Testis (tissue), 3 donors: ENCODE data around the gene SEC63. TPM values are rescaled to one million over a fixed set of nuclear protein-coding genes. Genes with fewer than 3 reads are reported as not detected.

ENCODE experiments used
- DNase-seq: peaks from one replicate; pipeline ENCODE4 v3.0.0-alpha.2; 2019
- H3K27ac ChIP-seq, 2 donors: fragments of 200-600 bp; sonication (generic); one replicate each; pipeline ENCODE4 v1.5.1; 2019
- H3K27me3 ChIP-seq: fragments of 200-600 bp; sonication (generic); one replicate; pipeline ENCODE4 v1.5.1; 2019
- H3K36me3 ChIP-seq: fragments of 200-600 bp; sonication (generic); one replicate; pipeline ENCODE4 v1.5.1; 2017; ENCODE audit warnings: low read depth; ENCODE audit errors: missing control alignments
- H3K4me1 ChIP-seq: fragments of 200-600 bp; sonication (generic); one replicate; pipeline ENCODE4 v1.5.1; 2019
- H3K4me3 ChIP-seq, 2 donors: fragments of 200-600 bp; sonication (generic); one replicate each; pipeline ENCODE4 v1.5.1; 2017 to 2019
- H3K9me3 ChIP-seq: fragments of 200-600 bp; sonication (generic); one replicate; pipeline ENCODE4 v1.5.1; 2017
- CTCF ChIP-seq, 3 experiments: fragments of 450-650 bp in 2 of 3; fragments of 200-600 bp in 1 of 3; sonication (generic) in 1 of 3; IDR thresholded peaks; one replicate each; pipeline ENCODE4 v1.5.1; 2016 to 2019; ENCODE audit warnings: antibody characterized with exemption in 3 of 3, mild to moderate bottlenecking in 2 of 3, moderate library complexity in 1 of 3
- POLR2A ChIP-seq: fragments of 450-650 bp; IDR thresholded peaks from one replicate; pipeline ENCODE4 v1.6.1; 2017; ENCODE audit warnings: antibody characterized with exemption, mild to moderate bottlenecking, moderate library complexity
- WGBS, 2 donors: methylation state at CpG; one replicate each; pipeline ENCODE4 v1.1.5; 2018; 5-methylcytosine and 5-hydroxymethylcytosine counted together
- intact Hi-C: fragments of 100-400 bp; cut with DNase I; formaldehyde crosslinking; loops from one replicate; pipeline ENCODE4 v1.15.1; 2023; ENCODE audit warnings: low total_unique reads
- polyA plus RNA-seq: library from polyadenylated mRNA; stranded (reverse); fragments of 350-450 nt; fragmentation: Illumina TruSeq; extraction: RNeasy Lipid Tissue Mini Kit (QIAGEN cat#74804); gene quantifications from one replicate; pipeline ENCODE4 v1.2.3, GENCODE V29; 2014; ENCODE audit warnings: low read depth, low replicate concordance; ENCODE audit not compliant: insufficient read depth
- total RNA-seq, 2 donors: library from RNA; depleted of rRNA; stranded (reverse); fragments of >200 nt; gene quantifications; one replicate each; pipeline ENCODE4 v1.2.3, GENCODE V29; 2016

The SEC63 gene
- total and polyA plus RNA-seq, 3 donors from 2014 or later = 53.4 to 68.1 (median 64.9) TPM

GRCh38 chr6:107973594-107973993, 15.6 kb upstream of the SEC63 start:
- Histone ChIP-seq H3K4me1 (peaks cover 18% of the 10 kb centered on the region), H3K36me3 (no peaks in the 10 kb centered on the region), H3K4me3 (no peak overlapping the region), H3K9me3 (no peaks in the 10 kb centered on the region), H3K27me3 (no peaks in the 10 kb centered on the region), H3K27ac (no peak overlapping the region)
- WGBS, 2 donors = 68 to 78% methylated on average over 4 of the region's 4 CpGs
- TF ChIP-seq POLR2A (no peak), CTCF (IDR thresholded peaks at IDR 0.05) (no peak)
- intact Hi-C loops = loop anchor here (10.0 kb wide), 1 partner anchor 811 kb away; no protein-coding TSS in a partner anchor
- no peak for DNase-seq

GRCh38 chr6:107972413-107973096, 14.5 kb upstream of the SEC63 start:
- peaks cover 18% of the 10 kb centered on the region for H3K4me1 ChIP-seq
- intact Hi-C loops = loop anchor here (10.0 kb wide), 1 partner anchor 812 kb away; no protein-coding TSS in a partner anchor
- no peaks in the 10 kb centered on the region for H3K36me3 ChIP-seq
- H3K27me3 ChIP-seq = no peaks in the 10 kb centered on the region
- H3K9me3 ChIP-seq = no peaks in the 10 kb centered on the region
- WGBS, 2 donors = 31 to 34% methylated on average over 8 of the region's 8 CpGs
- no peak for TF ChIP-seq CTCF (IDR thresholded peaks at IDR 0.05)
- TF ChIP-seq POLR2A = no peak
- peak; percentile 53 for DNase-seq
- no peak overlapping the region for H3K4me3 ChIP-seq
- H3K27ac ChIP-seq = peak overlapping the region; percentile 20 to 50

GRCh38 chr6:107971181-107971580, 13.2 kb upstream of the SEC63 start:
- intact Hi-C loops = loop anchor here (10.0 kb wide), 1 partner anchor 814 kb away; no protein-coding TSS in a partner anchor
- H3K4me3 ChIP-seq = no peak overlapping the region

GRCh38 chr6:107970255-107970654, 12.2 kb upstream of the SEC63 start:
- Histone ChIP-seq H3K27me3 (no peaks in the 10 kb centered on the region), H3K36me3 (no peaks in the 10 kb centered on the region), H3K4me3 (no peak overlapping the region), H3K27ac (no peak overlapping the region), H3K4me1 (peaks cover 15% of the 10 kb centered on the region), H3K9me3 (no peaks in the 10 kb centered on the region)
- no peak for TF ChIP-seq POLR2A
- TF ChIP-seq CTCF (IDR thresholded peaks at IDR 0.05) = no peak
- WGBS, 2 donors = 80 to 82% methylated on average over 5 of the region's 5 CpGs
- DNase-seq = no peak
- intact Hi-C loops = loop anchor here (10.0 kb wide), 1 partner anchor 815 kb away; no protein-coding TSS in a partner anchor

More at GRCh38 chr6:107971181-107971580, 13.2 kb upstream of the SEC63 start:
- H3K36me3 ChIP-seq = no peaks in the 10 kb centered on the region
- WGBS, 2 donors = 90 to 99% methylated on average over 6 of the region's 6 CpGs
- no peak overlapping the region for H3K27ac ChIP-seq
- no peaks in the 10 kb centered on the region for H3K9me3 ChIP-seq
- H3K4me1 ChIP-seq = peaks cover 13% of the 10 kb centered on the region
- TF ChIP-seq POLR2A (no peak), CTCF (IDR thresholded peaks at IDR 0.05) (no peak)
- no peak for DNase-seq
- H3K27me3 ChIP-seq = no peaks in the 10 kb centered on the region

- intact Hi-C loops = no loop called here
- TF ChIP-seq POLR2A = no peak
- no peak for TF ChIP-seq CTCF (IDR thresholded peaks at IDR 0.05)
- Histone ChIP-seq H3K9me3 (no peaks in the 10 kb centered on the region), H3K4me3 (no peak overlapping the region), H3K27me3 (no peaks in the 10 kb centered on the region), H3K36me3 (no peaks in the 10 kb centered on the region), H3K27ac (no peak overlapping the region), H3K4me1 (peaks cover 18% of the 10 kb centered on the region)
- WGBS, 2 donors = 76 to 89% methylated on average over 5 of the region's 5 CpGs
- no peak for DNase-seq
Measured at GRCh38 chr6:107968081-107968480, 10.1 kb upstream of the SEC63 start.
